Liver (tissue), 3 donors: ENCODE measurements around the gene NKD1.

Experiments used
- MAX ChIP-seq: IDR thresholded peaks from 2 replicates; pipeline ENCODE4 v1.6.1; 2016; ENCODE audit warnings: antibody characterized with exemption
- TAF1 ChIP-seq: conservative IDR thresholded peaks from 2 replicates; pipeline ENCODE4 v1.6.1; 2016; ENCODE audit warnings: antibody characterized with exemption, mild to moderate bottlenecking
- TF ChIP-seq, protein P1 (sequence below): fragments of 150-350 bp; IDR thresholded peaks from 2 replicates; pipeline ENCODE4 v1.5.1; 2017; ENCODE audit warnings: improper control_type of control experiment, low read depth, low read length; ENCODE audit not compliant: missing input control
- TF ChIP-seq, protein P2 (sequence below): IDR thresholded peaks from 2 replicates; pipeline ENCODE4 v1.6.1; 2016; ENCODE audit warnings: antibody characterized with exemption, mild to moderate bottlenecking
- donor health status: healthy.
- donor health status: healthy.

DNA sequence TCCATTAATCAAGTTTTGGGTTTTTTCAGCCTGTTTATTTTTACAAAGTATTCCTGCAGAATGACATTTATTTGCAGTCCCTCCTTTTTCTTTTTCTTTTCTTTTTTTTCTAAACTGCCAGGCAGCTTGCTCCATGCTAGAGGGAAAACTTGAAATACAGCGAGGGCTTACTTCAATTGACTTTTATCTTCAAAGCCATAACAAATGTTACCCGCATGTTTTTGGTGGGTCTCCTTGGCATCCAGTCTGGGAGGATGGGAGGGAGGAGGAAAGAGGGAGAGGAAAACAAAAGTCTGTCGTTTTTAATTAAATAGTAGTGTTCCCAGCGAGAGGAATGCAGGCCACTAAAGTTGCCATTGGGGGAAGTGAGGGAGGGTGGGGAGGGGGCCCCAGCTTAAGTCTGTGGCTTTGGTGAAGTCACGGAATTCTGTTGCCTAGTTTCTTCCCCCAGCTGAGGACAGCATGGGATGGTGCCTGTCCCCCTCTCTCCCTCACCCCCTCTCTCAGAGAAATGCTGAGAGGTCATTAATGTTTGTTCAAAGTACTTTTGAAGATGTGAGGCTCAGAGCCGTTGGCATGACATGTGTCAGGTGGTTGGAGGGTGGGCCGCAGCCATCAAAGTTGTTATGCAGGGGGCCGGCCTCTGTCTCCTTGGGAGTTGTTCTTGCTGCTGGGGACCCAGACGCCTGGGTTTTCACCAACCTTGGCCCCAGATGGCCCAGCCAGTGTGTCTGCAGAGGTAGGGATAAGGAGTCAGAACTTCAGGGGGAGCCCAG lies 2.9 kb downstream of the NKD1 start:
- TF ChIP-seq MAX = no peak
- TF ChIP-seq, protein P1, sequence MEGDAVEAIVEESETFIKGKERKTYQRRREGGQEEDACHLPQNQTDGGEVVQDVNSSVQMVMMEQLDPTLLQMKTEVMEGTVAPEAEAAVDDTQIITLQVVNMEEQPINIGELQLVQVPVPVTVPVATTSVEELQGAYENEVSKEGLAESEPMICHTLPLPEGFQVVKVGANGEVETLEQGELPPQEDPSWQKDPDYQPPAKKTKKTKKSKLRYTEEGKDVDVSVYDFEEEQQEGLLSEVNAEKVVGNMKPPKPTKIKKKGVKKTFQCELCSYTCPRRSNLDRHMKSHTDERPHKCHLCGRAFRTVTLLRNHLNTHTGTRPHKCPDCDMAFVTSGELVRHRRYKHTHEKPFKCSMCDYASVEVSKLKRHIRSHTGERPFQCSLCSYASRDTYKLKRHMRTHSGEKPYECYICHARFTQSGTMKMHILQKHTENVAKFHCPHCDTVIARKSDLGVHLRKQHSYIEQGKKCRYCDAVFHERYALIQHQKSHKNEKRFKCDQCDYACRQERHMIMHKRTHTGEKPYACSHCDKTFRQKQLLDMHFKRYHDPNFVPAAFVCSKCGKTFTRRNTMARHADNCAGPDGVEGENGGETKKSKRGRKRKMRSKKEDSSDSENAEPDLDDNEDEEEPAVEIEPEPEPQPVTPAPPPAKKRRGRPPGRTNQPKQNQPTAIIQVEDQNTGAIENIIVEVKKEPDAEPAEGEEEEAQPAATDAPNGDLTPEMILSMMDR = no peak
- no peak for TF ChIP-seq TAF1
- TF ChIP-seq, protein P2, sequence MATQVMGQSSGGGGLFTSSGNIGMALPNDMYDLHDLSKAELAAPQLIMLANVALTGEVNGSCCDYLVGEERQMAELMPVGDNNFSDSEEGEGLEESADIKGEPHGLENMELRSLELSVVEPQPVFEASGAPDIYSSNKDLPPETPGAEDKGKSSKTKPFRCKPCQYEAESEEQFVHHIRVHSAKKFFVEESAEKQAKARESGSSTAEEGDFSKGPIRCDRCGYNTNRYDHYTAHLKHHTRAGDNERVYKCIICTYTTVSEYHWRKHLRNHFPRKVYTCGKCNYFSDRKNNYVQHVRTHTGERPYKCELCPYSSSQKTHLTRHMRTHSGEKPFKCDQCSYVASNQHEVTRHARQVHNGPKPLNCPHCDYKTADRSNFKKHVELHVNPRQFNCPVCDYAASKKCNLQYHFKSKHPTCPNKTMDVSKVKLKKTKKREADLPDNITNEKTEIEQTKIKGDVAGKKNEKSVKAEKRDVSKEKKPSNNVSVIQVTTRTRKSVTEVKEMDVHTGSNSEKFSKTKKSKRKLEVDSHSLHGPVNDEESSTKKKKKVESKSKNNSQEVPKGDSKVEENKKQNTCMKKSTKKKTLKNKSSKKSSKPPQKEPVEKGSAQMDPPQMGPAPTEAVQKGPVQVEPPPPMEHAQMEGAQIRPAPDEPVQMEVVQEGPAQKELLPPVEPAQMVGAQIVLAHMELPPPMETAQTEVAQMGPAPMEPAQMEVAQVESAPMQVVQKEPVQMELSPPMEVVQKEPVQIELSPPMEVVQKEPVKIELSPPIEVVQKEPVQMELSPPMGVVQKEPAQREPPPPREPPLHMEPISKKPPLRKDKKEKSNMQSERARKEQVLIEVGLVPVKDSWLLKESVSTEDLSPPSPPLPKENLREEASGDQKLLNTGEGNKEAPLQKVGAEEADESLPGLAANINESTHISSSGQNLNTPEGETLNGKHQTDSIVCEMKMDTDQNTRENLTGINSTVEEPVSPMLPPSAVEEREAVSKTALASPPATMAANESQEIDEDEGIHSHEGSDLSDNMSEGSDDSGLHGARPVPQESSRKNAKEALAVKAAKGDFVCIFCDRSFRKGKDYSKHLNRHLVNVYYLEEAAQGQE = no peak
